Measurements from ENCODE around the gene SOX5. TPM values are rescaled to one million over a fixed set of nuclear protein-coding genes. Genes with fewer than 3 reads are reported as not detected.

SOX5 gene
- total RNA-seq, 4 donors from 2014 or later, result 13.2 to 32.4 (median 23.3) TPM

- Histone ChIP-seq H3K36me3 (no peaks in the 10 kb centered on the region), H3K4me3 (replicated peaks in 1 of 3) (no peak overlapping the region), H3K27me3 (no peaks in the 10 kb centered on the region), H3K4me1 (no peaks in the 10 kb centered on the region), H3K9me3 (no peaks in the 10 kb centered on the region), H3K27ac (no peak overlapping the region)
- intact Hi-C loops (cut with DNase I), result no loop called here
- TF ChIP-seq POLR2A (IDR thresholded peaks at IDR 0.05) (no peak), CTCF (IDR thresholded peaks at IDR 0.05) (no peak)
- DNase-seq, result no peak
- 88 to 90% methylated on average over 5 of the region's 5 CpGs for WGBS, 2 donors
Measured at GRCh38 chr12:23617749-23618148, 331.7 kb downstream of the SOX5 start.

- Histone ChIP-seq H3K4me3 (replicated peaks in 1 of 3) (no peak overlapping the region), H3K36me3 (no peaks in the 10 kb centered on the region), H3K27me3 (no peaks in the 10 kb centered on the region), H3K4me1 (no peaks in the 10 kb centered on the region), H3K27ac (no peak overlapping the region), H3K9me3 (no peaks in the 10 kb centered on the region)
- DNase-seq, result no peak
- intact Hi-C loops (cut with DNase I), result no loop called here
- WGBS, 2 donors, result 90 to 93% methylated on average over 2 of the region's 2 CpGs
- TF ChIP-seq POLR2A (IDR thresholded peaks at IDR 0.05) (no peak), CTCF (IDR thresholded peaks at IDR 0.05) (no peak)
Measured at GRCh38 chr12:23614280-23614679, 335.2 kb downstream of the SOX5 start.

GRCh38 chr12:23611320-23611719, 338.1 kb downstream of the SOX5 start:
- 66 to 80% methylated on average over 4 of the region's 4 CpGs for WGBS, 2 donors
- intact Hi-C loops (cut with DNase I), result no loop called here
- Histone ChIP-seq H3K4me3 (replicated peaks in 1 of 3) (no peak overlapping the region), H3K9me3 (no peaks in the 10 kb centered on the region), H3K4me1 (no peaks in the 10 kb centered on the region), H3K27me3 (no peaks in the 10 kb centered on the region), H3K27ac (no peak overlapping the region), H3K36me3 (no peaks in the 10 kb centered on the region)
- TF ChIP-seq CTCF (IDR thresholded peaks at IDR 0.05), result no peak
- TF ChIP-seq POLR2A (IDR thresholded peaks at IDR 0.05), result no peak
- DNase-seq, result no peak

- no peak overlapping the region for H3K27ac ChIP-seq
- 92 to 94% methylated on average over 5 of the region's 5 CpGs for WGBS, 2 donors
- H3K4me3 ChIP-seq (replicated peaks in 1 of 3), result no peak overlapping the region
- no peak for DNase-seq
- no peaks in the 10 kb centered on the region for H3K27me3 ChIP-seq
- H3K36me3 ChIP-seq, result no peaks in the 10 kb centered on the region
- no peaks in the 10 kb centered on the region for H3K9me3 ChIP-seq
- H3K4me1 ChIP-seq, result no peaks in the 10 kb centered on the region
- TF ChIP-seq POLR2A (IDR thresholded peaks at IDR 0.05) (no peak), CTCF (IDR thresholded peaks at IDR 0.05) (no peak)
- intact Hi-C loops (cut with DNase I), result no loop called here
Measured at GRCh38 chr12:23600919-23601318, 348.6 kb downstream of the SOX5 start.

- Histone ChIP-seq H3K4me1 (no peaks in the 10 kb centered on the region), H3K9me3 (no peaks in the 10 kb centered on the region), H3K4me3 (replicated peaks in 1 of 3) (no peak overlapping the region), H3K27me3 (no peaks in the 10 kb centered on the region), H3K27ac (no peak overlapping the region), H3K36me3 (no peaks in the 10 kb centered on the region)
- no peak for TF ChIP-seq CTCF (IDR thresholded peaks at IDR 0.05)
- TF ChIP-seq POLR2A (IDR thresholded peaks at IDR 0.05), result no peak
- DNase-seq, result no peak
- intact Hi-C loops (cut with DNase I), result no loop called here
- WGBS, 2 donors, result 86 to 87% methylated on average over 3 of the region's 3 CpGs
Measured at GRCh38 chr12:23596568-23596967, 352.9 kb downstream of the SOX5 start.
